ENCODE data around the gene PIBF1. TPM values are rescaled to one million over a fixed set of nuclear protein-coding genes. Genes with fewer than 3 reads are reported as not detected.

Gene PIBF1
- total RNA-seq, 4 donors from 2014 or later, result 13.2 to 54.0 (median 30.6) TPM

GRCh38 chr13:72804301-72804700 lies 22.4 kb downstream of the PIBF1 start:
- TF ChIP-seq, protein P1, sequence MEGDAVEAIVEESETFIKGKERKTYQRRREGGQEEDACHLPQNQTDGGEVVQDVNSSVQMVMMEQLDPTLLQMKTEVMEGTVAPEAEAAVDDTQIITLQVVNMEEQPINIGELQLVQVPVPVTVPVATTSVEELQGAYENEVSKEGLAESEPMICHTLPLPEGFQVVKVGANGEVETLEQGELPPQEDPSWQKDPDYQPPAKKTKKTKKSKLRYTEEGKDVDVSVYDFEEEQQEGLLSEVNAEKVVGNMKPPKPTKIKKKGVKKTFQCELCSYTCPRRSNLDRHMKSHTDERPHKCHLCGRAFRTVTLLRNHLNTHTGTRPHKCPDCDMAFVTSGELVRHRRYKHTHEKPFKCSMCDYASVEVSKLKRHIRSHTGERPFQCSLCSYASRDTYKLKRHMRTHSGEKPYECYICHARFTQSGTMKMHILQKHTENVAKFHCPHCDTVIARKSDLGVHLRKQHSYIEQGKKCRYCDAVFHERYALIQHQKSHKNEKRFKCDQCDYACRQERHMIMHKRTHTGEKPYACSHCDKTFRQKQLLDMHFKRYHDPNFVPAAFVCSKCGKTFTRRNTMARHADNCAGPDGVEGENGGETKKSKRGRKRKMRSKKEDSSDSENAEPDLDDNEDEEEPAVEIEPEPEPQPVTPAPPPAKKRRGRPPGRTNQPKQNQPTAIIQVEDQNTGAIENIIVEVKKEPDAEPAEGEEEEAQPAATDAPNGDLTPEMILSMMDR (IDR thresholded peaks at IDR 0.05; ENCODE audit: low read depth), result no peak

- TF ChIP-seq, protein P1 (IDR thresholded peaks at IDR 0.05; ENCODE audit: low read depth), result no peak
These were observed 23.9 kb downstream of the PIBF1 start for GRCh38 chr13:72805676-72806346.

DNA sequence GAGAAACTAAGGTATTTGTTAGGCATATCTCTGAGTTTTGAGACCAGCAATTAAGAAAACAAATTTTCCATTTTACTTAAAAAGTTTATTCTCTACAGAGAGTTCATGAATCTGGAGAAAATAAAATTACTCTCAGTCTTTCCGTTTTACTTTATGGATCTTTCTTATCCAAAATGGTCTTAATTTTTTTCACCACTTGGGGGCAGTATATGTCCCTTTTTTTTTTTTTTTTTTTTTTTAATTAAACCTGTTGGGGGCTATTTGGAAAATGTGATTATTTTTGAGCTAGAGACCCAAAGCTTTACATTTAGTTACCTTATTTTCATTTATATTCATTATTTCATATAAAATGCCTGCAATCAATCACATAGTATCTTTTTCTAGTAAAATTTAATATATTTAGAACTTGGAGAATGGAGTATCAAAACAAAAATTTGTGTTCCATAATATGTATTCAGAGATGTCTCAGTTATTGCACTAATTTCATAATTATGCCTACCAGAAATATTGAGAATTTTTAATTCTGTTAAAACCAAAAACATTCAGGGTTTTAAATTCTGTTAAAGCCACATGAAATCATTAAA lies 27.1 kb downstream of the PIBF1 start:
- TF ChIP-seq, protein P1 (IDR thresholded peaks at IDR 0.05; ENCODE audit: low read depth), result no peak

GRCh38 chr13:72820156-72820897 lies 38.4 kb downstream of the PIBF1 start:
- TF ChIP-seq, protein P1 (IDR thresholded peaks at IDR 0.05; ENCODE audit: low read depth), result no peak

GRCh38 chr13:72820898-72821279 lies 39.0 kb downstream of the PIBF1 start:
- TF ChIP-seq, protein P1 (IDR thresholded peaks at IDR 0.05; ENCODE audit: low read depth), result no peak

- TF ChIP-seq, protein P1 (IDR thresholded peaks at IDR 0.05; ENCODE audit: low read depth), result no peak
These were observed 41.1 kb downstream of the PIBF1 start for GRCh38 chr13:72823081-72823480.

- TF ChIP-seq, protein P1 (IDR thresholded peaks at IDR 0.05; ENCODE audit: low read depth), result no peak
These were observed 41.8 kb downstream of the PIBF1 start for GRCh38 chr13:72823724-72824123.
